GM23248 (cell line): ENCODE data around the gene HOXD12.

Experiments used
- EZH2 ChIP-seq: fragments of 200-600 bp; sonication (generic); IDR thresholded peaks from 2 replicates; pipeline ENCODE4 v1.6.1; 2018; ENCODE audit warnings: antibody characterized with exemption, mild to moderate bottlenecking; ENCODE audit not compliant: insufficient read depth, poor library complexity, severe bottlenecking
- EZH2phosphoT487 ChIP-seq: fragments of 200-600 bp; sonication (generic); IDR thresholded peaks from 2 replicates; pipeline ENCODE4 v1.6.1; 2018; ENCODE audit warnings: antibody characterized with exemption, moderate library complexity, mild to moderate bottlenecking, low read depth; ENCODE audit not compliant: insufficient read depth

- TF ChIP-seq EZH2phosphoT487, result no peak
- TF ChIP-seq EZH2, result no peak
Measured at GRCh38 chr2:176092270-176093144, 7.1 kb upstream of the HOXD12 start, which contains the start of gene HOXD13.
